HPDE6-E6E7 (cell line): ENCODE results near the gene GPC6.
"Not testable (repeated sequence)": the region's sequence is repeated elsewhere in the genome, so short reads cannot be mapped to it uniquely, and the experiment has no call there.

ENCODE experiments used
- DNase-seq: peaks from one replicate; pipeline ENCODE4 v3.0.0; 2011; ENCODE audit warnings: missing footprints; ENCODE audit errors: extremely low spot score

GPC6 gene

DNA sequence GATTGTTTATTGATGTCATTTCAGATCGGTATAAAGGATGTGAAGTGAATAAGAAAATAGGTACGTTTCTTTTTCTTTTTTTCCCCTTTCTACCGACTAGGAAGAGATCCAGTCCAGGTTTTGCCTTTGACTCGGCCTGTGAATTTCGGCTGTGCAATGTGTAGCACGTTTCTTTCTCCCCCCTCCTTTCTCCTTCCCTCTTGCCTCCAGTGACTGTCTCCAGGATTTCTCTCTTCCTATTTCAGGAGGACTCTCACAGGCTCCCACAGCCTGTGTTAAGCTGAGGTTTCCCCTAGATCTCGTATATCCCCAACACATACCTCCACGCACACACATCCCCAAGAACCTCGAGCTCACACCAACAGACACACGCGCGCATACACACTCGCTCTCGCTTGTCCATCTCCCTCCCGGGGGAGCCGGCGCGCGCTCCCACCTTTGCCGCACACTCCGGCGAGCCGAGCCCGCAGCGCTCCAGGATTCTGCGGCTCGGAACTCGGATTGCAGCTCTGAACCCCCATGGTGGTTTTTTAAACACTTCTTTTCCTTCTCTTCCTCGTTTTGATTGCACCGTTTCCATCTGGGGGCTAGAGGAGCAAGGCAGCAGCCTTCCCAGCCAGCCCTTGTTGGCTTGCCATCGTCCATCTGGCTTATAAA, at the start of gene GPC6:
GPC6 (plus strand) TSS at position 185 of the 657 bp plus-strand sequence.
- no peak for DNase-seq

DNA sequence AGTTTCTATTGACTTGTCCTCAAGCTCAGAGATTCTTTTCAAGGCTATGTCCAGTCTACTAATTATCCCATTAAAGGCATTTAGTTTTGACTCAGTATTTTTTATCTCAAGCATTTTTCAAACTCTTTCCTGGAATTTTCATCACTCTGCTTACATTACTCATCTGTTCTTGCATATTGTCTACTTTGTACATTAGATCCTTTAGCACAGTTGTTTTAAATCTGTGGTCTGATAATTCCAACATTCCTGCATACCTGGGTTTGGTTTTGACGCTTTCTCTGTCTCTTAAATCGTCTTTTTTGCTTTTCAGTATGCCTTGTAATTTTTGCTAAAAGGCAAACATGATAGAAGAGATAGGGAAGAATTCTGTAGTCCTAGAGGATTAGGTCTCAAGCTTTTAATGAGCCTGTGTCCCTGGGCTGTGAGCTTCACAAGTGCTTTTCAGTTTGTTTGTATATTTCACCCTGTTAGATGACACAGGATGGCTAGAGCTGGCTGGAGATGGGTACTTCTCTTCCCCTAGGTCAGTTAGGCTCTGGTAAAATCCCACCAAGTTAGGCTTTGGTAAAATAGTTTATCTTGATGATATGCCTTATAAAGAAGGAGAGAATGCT, 46.1 kb upstream of the GPC6 start:
- DNase-seq: no peak

DNA sequence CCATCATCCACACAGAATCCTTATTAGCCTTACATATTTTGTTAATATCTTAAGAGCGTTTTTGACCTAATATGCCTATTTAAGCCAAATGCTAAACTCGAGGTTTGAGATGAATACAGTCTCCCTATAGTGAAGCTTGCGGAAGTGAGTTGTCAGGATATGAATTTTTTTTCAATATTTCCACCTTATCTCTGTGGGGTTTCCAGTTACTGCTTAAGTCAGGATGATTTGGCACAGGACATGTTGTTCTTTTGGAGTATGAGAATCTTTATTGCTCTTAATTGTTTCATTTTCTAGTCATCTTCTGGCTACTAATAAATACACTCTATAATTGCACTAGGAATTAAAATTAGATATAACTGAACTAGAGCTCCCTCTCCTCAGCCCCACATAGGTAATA, 44.2 kb upstream of the GPC6 start:
- DNase-seq: no peak

DNA sequence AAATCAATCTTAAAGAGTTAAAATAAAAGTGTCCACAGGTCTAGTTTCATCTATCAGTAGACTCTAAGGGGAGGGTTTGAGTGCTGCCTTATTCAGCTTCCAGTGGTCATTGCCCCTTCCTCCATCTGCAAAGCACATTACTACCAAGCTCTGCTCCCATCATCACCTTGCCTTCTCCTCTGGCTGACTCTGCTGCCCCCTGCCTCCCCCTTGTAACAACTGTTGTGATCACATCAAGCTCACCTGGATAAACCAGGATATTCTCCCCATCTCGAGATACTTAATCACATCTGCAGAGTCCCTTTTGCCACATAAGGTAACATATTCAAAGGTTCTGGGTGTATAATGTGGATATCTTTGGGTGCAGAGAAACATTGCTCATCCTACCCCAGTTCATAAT, 43.3 kb upstream of the GPC6 start:
- DNase-seq: no peak

DNA sequence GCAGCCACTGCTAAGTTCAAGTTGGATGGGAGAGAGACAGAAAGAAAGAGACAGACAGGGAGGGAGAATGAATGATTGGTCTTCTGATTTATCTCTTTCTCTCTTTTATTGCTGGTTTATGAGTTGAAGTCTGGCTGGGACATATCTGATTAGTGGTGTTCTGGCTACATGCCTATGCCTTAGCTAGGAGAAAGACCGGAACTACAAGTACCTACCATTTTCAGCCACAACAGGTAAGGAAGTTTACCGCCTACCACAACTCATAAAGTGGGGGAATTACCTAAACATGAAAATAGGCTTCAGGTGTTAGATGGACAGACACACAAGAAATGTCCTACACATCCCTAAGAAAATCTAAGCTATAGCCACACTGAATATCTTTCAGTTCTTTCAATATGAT, 36.6 kb upstream of the GPC6 start:
- DNase-seq: no peak

DNA sequence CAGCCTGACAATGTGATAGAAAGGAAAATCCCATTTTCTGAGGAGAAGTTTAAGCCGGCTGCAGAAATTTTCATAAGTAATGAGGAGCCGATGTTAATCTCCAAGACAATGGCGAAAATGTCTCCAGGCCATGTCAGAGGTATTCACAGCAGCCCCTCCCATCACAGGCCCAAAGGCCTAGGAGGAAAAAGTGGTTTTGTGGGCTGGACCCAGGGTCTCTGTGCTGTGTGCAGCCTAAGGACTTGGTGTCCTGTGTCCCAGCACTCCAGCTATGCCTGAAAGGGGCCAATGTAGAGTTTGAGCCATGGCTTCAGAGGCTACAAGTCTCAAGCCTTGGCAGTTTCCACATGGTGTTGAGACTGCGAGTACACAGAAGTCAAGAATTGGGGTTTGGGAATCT, 32.9 kb upstream of the GPC6 start:
- no peak for DNase-seq

DNA sequence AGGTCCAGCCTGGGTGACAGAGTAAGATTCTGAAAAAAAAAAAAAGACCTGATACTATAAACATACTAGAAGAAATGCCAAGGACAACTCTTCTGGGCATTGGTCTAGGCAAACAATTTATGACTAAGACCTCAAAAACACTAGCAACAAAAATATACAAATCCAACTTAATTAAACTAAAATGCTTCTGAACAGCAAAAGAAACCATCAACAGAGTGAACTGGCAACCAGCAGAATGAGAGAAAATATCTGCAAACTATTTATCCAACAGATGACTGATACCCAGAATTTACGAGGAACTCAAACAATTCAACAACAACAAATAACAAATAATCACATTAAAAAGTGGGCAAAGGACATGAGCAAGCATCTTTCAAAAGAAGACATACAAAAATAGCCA, 26.8 kb upstream of the GPC6 start:
- DNase-seq: no peak

DNA sequence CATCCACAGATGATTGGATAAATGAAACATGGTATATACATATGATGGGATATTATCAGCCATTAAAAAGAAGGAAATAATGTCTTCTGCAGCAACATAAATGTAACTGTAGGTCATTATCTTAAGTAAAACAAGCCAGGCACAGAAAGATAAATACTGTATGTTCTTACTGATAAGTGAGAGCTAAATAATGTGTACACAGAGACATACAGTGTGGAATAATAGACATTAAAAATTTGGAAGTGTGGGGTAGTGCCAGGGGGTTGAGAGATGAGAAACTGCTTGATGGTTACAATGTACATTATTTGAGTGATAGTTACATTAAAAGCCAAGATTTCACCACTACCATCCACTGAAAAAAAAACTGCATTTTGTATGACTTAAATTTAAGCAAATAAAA, 26.0 kb upstream of the GPC6 start:
- no peak for DNase-seq

DNA sequence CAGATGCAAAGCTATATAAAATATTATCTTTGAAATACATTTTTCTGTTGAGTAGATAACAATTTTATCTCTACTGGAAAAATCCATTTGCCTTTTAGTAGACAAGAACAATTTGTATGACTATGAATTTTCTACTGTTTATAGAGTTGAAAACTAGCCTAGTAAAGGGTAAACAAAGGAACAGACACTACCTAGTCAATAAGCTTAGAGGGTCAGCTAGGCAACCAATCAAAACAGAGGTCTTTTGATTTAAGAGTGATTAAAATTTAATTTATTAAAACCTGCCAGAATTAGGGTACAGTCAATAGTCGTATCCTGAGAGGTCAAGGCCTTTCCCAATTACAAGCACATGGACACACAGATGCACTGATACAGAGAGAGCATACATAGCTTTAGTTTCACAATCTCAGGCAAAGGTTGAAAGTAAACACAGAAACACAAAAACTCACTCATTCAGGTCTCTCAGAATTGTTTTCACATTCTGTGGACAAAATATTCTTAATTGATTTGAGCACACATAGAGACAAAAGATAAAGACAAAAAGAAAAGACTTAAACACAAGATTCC, 24.5 kb upstream of the GPC6 start:
- DNase-seq: no peak

DNA sequence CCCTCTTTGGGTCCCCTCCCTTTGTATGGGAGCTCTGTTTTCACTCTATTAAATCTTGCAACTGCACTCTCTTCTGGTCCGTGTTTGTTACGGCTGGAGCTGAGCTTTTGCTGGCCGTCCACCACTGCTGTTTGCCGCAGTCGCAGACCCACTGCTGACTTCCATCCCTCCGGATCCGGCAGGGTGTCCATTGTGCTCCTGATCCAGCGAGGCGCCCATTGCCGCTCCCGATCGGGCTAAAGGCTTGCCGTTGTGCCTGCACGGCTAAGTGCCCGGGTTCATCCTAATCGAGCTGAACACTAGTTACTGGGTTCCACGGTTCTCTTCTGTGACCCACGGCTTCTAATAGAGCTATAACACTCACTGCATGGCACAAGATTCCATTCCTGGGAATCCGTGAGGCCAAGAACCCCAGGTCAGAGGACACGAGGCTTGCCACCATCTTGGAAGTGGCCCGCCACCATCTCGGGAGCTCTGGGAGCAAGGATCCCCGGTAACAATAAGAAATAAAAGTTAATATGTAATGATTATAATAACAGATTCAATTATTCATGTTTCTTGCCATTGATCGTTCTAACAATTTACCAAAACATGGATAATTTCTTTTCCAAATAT, 19.7 kb upstream of the GPC6 start:
- DNase-seq: not testable (repeated sequence)

DNA sequence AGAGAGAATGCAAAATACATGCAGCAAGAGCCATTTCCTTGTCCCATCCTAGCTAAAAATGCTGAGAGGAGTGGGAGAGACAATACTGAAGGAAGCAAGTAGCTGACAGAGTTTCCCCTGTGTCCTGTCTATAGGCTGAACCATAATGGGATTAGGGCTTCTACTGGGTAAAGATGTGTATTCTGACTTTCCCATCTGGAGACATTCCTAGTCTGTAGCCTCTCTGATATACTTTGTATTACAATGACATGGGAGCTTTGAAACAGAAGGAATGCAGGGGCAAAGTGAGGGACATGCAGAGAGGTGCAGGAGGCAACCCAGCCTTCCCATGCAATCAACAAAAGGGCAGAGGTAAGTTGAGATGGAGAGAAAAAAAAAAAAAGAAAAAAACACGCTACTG, 10.5 kb upstream of the GPC6 start:
- DNase-seq: no peak

DNA sequence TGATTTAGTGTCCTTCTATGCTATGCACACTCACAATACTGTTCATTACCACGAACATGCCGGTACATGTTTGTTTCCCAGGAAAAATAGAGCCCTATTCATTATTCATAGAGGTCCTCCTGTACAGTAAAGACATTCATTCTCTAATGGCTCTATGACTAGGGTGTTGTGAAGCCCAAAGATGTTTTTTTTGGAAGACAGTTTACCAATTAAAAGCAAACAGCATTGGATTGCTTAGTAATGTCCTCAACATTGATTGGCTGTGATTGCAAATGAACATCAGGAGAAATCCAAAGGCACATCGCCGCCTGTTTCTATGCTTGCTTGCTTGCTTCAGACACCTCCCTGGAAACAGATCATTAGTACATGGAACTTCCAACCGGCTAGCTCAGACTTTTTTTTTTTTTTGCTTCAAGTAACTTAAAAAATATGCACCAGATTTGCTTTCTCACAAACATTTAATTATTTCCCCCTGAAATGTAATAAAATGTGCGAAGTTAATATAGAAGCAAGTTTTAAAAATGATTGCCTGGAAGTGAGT, 8.8 kb upstream of the GPC6 start:
- peak; percentile 11 for DNase-seq

DNA sequence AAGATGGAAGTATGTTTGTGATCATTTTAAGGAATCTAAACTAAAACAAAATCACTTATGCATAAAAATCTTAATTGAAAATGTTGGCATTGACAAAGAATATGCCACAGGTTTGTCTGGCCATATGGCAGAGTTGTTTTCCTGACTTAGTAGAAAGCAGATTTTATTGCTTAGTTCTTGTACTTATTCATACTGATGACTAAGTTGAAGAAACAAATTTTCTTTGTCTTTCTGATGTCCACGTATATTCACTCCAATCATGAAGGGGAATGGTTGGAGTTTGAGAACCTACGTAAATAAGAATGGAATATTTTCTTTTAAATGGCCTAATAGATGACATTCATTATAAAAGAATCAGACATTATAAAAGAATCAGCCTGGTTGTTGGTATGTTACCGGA, 8.0 kb upstream of the GPC6 start:
- DNase-seq: no peak

DNA sequence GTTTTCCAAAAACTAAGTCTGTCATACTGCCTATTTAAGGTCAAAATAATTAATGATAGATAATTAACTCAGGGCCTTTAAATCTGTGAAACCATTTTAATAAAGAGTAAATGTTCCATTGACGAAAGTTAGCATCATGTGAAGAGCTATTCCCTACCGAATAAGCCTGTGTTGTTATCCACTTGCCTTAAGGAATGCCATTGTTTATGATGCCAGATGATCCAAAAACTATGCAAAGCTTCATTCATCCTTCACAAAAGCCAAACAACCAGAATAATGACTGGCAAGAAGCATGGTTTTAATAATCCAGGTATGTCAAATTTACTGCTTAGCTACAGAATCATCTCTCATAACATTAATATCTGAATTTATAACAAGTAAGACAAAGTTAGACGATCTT, 6.5 kb upstream of the GPC6 start:
- no peak for DNase-seq

DNA sequence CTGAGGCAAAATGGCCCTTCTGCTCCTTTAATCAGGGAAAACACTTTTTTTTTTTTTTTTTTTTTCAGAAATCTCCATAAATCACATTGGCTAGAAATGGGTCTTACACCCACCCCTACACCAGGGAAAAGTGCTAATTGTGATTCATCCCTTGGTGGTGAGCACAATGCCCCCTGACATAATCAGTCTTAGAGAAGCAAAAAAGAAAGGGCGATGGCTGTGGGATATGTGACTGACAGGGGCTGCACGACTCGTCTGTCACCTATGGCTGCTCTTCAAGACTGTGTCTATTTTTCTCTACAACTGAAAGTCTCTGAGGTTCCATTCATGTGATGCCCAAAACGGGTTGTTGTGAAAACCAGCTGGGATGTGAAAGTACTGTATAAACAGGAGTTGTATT, 3.6 kb upstream of the GPC6 start:
- DNase-seq: no peak

DNA sequence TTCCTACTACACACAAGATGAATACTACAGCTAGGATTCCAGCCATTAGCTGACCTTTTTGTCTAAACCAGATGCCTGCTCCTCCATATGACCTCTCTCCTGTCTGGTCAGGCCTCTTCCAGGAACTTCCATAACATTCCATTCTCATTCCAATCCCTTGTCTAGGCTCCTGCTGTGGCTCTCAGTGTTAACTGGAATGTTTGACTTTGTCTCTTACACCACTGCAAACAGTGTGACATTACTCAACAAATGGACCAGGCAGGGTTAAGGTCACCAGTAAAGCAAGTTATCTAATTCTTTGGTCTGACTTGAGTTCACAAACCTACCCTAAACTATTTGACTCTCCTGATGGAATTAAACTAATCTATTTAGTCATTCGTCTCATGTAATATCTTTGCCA, 2.1 kb upstream of the GPC6 start:
- no peak for DNase-seq

DNA sequence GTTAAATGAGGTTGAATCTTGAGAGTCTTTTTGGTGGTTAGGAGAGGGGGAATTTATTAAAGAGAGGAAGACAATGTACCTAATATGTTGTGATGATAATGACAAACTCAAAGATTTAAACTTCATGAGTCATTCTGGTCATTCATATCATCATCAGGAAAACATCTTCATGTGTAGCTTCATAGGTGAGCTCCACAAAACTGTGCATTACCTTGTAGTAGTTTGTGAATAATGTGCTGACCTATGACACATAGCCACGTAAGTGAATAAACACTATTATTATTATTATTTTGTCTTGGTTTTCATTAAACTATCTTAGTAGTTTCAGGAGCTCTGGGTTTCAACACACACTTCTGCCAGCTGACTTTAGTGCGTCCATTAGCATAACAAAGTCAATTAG, 997 bp upstream of the GPC6 start:
- DNase-seq: no peak

DNA sequence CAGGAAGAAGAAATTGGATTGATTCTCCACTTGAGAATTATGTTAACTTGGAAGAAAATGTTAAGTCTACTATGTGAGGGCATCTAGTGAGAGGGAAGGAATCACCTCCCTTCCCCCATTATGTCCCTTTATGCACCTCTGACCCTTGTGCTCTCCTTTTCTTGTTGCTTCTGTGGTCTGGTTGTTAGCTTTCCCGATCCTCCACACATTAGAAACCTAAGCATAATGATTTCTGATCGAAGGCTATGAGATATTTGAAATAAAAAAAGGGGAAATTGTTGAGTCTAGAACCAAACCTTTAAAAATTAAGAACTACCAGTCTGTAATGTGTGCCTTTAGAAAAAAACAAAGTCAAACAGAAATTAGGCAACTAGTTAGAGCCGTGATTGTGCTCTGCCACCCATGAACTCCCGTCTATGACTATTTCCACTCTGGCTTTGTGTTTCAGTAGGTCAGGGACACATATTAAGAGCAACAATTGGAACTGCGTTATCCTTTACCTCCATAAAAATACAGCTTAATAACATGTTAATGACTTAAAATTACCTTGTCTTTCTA, 463 bp upstream of the GPC6 start:
- DNase-seq: no peak

DNA sequence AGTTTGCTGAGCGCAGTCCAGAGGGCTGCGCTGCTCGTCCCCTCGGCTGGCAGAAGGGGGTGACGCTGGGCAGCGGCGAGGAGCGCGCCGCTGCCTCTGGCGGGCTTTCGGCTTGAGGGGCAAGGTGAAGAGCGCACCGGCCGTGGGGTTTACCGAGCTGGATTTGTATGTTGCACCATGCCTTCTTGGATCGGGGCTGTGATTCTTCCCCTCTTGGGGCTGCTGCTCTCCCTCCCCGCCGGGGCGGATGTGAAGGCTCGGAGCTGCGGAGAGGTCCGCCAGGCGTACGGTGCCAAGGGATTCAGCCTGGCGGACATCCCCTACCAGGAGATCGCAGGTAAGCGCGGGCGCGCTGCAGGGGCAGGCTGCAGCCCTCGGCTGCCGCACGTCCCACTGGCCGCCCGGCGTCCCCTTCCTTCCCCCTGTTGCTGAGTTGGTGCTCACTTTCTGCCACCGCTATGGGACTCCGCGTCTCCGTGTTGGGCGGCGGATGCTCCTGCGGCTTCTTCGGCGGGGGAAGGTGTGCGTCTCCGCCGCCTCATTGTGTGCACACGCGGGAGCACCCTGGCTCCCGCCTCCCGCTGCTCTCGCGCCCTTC, 772 bp downstream of the GPC6 start:
- DNase-seq: no peak

DNA sequence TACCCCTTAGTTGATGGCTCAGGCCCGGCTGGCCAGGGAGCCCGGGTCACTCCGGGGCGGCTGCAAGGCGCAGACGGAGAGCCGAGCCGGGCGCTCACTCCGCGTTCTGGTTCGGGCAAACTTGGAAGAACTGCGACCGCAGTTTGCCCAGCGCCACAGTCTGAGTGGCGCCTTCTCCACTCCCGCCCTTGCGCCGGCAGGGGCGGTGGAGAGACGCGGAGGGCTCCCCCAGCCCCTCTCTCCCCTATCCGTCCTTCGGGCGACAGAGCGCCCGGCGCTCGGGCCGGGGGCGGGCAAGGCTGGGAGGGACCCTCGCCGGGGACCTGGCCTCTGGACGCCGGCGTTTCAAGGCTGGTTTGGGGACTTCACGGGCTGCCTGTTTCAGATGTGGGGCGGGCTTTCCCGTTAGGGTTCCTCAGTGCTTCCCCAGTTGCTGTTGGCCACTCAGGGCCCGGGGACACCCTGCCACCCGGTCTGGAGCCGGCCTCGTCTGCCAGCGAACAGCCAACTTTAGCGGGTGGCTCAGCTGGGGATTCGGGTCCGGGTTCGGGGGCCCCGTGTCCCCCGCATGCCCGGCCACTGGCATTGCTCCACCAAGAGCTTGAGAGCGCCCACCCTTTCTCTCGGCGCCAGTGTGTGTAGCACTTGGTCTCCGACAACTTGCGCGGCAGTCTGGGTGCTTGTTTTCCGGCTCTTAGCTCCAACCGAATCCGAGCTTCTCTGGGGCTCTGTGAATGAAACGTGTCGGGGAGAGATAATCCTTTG, 1.5 kb downstream of the GPC6 start:
- no peak for DNase-seq

DNA sequence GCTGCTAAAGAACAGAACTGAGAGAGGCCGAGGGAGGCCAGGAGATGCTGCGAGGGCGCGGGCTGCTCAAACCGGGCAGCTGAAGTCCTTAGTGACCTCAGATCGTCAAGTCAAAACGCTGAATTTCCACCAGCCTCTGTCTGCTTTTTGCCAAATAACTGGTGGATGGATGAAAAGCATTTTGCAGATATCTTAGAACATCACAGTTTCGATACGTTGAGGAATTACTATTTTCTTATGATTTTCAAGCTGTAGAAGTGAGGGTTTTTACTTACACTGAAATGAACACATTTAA, 2.0 kb downstream of the GPC6 start:
- DNase-seq: no peak
